Esophagus muscularis mucosa (tissue), 4 donors: ENCODE results near the gene RPL4.

Experiments
- EP300 ChIP-seq: sonication (generic); formaldehyde crosslinking; IDR thresholded peaks from one replicate; pipeline ENCODE4 v1.6.1; 2017; ENCODE audit warnings: antibody characterized with exemption
- POLR2A ChIP-seq: fragments of 450-650 bp; IDR thresholded peaks from one replicate; pipeline ENCODE4 v1.6.1; 2017; ENCODE audit warnings: antibody characterized with exemption, moderate library complexity, mild to moderate bottlenecking, low read depth
- POLR2AphosphoS5 ChIP-seq, 2 donors: sonication (generic); formaldehyde crosslinking; IDR thresholded peaks; one replicate each; pipeline ENCODE4 v1.6.1; 2017; ENCODE audit warnings: antibody characterized with exemption in 2 of 2
- TF ChIP-seq, protein P1 (sequence below), 3 experiments: fragments of 200-600 bp in 2 of 3; fragments of 450-650 bp in 1 of 3; sonication (generic) in 2 of 3; IDR thresholded peaks; one replicate each; pipeline ENCODE4 v1.5.1; 2017 to 2019; ENCODE audit warnings: antibody characterized with exemption in 3 of 3, mild to moderate bottlenecking in 2 of 3, moderate library complexity in 1 of 3

GRCh38 chr15:66503780-66504562, 684 bp downstream of the RPL4 start:
- TF ChIP-seq, protein P1, sequence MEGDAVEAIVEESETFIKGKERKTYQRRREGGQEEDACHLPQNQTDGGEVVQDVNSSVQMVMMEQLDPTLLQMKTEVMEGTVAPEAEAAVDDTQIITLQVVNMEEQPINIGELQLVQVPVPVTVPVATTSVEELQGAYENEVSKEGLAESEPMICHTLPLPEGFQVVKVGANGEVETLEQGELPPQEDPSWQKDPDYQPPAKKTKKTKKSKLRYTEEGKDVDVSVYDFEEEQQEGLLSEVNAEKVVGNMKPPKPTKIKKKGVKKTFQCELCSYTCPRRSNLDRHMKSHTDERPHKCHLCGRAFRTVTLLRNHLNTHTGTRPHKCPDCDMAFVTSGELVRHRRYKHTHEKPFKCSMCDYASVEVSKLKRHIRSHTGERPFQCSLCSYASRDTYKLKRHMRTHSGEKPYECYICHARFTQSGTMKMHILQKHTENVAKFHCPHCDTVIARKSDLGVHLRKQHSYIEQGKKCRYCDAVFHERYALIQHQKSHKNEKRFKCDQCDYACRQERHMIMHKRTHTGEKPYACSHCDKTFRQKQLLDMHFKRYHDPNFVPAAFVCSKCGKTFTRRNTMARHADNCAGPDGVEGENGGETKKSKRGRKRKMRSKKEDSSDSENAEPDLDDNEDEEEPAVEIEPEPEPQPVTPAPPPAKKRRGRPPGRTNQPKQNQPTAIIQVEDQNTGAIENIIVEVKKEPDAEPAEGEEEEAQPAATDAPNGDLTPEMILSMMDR (IDR thresholded peaks at IDR 0.05) = no peak
- TF ChIP-seq POLR2A (no peak), EP300 (no peak), POLR2AphosphoS5 (IDR thresholded peaks at IDR 0.05) (no peak)
